A673 (cell line): Measurements from ENCODE around the gene PPIL6. TPM values are rescaled to one million over a fixed set of nuclear protein-coding genes. Genes with fewer than 3 reads are reported as not detected.

Experiments used
- BruUV-seq: library from RNA; stranded (reverse); fragments of 400-500 nt; replicated peaks from 2 replicates; lab custom pipeline; 2021; lab: Mats Ljungman, UMichigan
- CTCF ChIA-PET: fragments of 300-600 bp; sonication (Branson Sonifier 250); formaldehyde crosslinking; loops from one replicate; lab custom pipeline; 2022; ENCODE audit warnings: antibody characterized with exemption; lab: Charles Lee
- POLR2A ChIA-PET: fragments of 300-600 bp; sonication (Branson Sonifier 250); formaldehyde crosslinking; loops from one replicate; lab custom pipeline; 2022; ENCODE audit warnings: antibody characterized with exemption; ENCODE audit not compliant: low non-redundant PET; lab: Charles Lee
- DNase-seq: peaks from one replicate; pipeline ENCODE4 v3.0.0-alpha.2; 2015; ENCODE audit warnings: low spot score
- H3K27ac ChIP-seq: fragments of 200-600 bp; sonication (generic); 2 replicates; pipeline ENCODE4 v1.5.1; 2016; ENCODE audit warnings: mixed run types, low read depth, mild to moderate bottlenecking, mixed read lengths, antibody characterized with exemption, low read length; ENCODE audit not compliant: poor library complexity, severe bottlenecking
- H3K27me3 ChIP-seq: fragments of 200-600 bp; sonication (generic); replicated peaks from 2 replicates; pipeline ENCODE4 v1.6.1; 2017; ENCODE audit warnings: mixed run types, low read depth, mild to moderate bottlenecking, mixed read lengths, antibody characterized with exemption, low read length; ENCODE audit not compliant: insufficient read depth, poor library complexity
- H3K36me3 ChIP-seq: fragments of 200-600 bp; sonication (generic); 2 replicates; pipeline ENCODE4 v1.6.1; 2016; ENCODE audit warnings: mixed run types, mild to moderate bottlenecking, mixed read lengths, antibody characterized with exemption, low read length; ENCODE audit not compliant: insufficient read depth, poor library complexity, severe bottlenecking
- H3K4me1 ChIP-seq: fragments of 200-600 bp; sonication (generic); 2 replicates; pipeline ENCODE4 v1.6.1; 2017; ENCODE audit warnings: mixed run types, mild to moderate bottlenecking, mixed read lengths, antibody characterized with exemption, low read length; ENCODE audit not compliant: insufficient read depth, poor library complexity, severe bottlenecking
- H3K4me3 ChIP-seq: fragments of 200-600 bp; sonication (generic); 2 replicates; pipeline ENCODE4 v1.5.1; 2016; ENCODE audit warnings: low read depth, mixed run types, mild to moderate bottlenecking, mixed read lengths, low read length; ENCODE audit not compliant: poor library complexity, severe bottlenecking
- H3K9me3 ChIP-seq: fragments of 200-600 bp; sonication (generic); 2 replicates; pipeline ENCODE4 v1.6.1; 2016; ENCODE audit warnings: mixed run types, low read depth, mild to moderate bottlenecking, mixed read lengths, antibody characterized with exemption, low read length; ENCODE audit not compliant: poor library complexity, severe bottlenecking
- EZH2 ChIP-seq: fragments of 200-600 bp; sonication (generic); IDR thresholded peaks from 2 replicates; pipeline ENCODE4 v1.6.1; 2017; ENCODE audit warnings: borderline replicate concordance, low read depth, mild to moderate bottlenecking, mixed read lengths, antibody characterized with exemption, low read length; ENCODE audit not compliant: poor library complexity, severe bottlenecking
- intact Hi-C: fragments of 100-400 bp; cut with micrococcal nuclease; formaldehyde crosslinking; loops from one replicate; pipeline ENCODE4 v1.10.0; 2022; ENCODE audit not compliant: unreplicated experiment
- total RNA-seq: library from RNA; stranded (reverse); gene quantifications from 2 replicates; pipeline ENCODE4 v1.2.3, GENCODE V29; 2021
- TF ChIP-seq, protein P1 (sequence below): fragments of 300-800, 200-600 bp; sonication (generic); conservative IDR thresholded peaks from 2 replicates; pipeline ENCODE4 v1.5.1; 2017; ENCODE audit warnings: low read depth, mild to moderate bottlenecking, antibody characterized with exemption, low read length, moderate library complexity, mixed read lengths

The PPIL6 gene
- total RNA-seq, 1 experiment from 2014 or later, result 1.8 TPM

DNA sequence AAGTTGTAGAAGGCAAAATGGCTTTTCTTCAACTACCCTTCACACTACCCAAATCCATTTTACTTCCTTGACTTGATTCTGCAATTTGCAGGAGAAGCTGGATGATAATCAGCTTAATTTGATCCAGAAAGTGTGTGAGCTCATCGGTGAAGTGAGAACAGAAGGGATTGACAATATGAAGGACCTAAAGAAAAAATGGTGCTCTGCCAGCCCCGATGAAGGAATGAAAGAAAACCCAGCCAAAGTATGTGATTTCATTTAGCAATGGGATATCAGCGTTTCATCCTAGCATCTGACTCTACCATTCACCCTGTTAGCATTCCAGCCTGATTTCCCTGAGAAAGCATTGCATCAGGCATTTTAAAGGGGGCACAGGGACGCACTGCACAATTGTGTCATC is 99.6 kb downstream of the PPIL6 start:
- CTCF ChIA-PET, result no interaction called here
- no peaks in the 10 kb centered on the region for H3K4me1 ChIP-seq
- BruUV-seq, result no TSS peak
- TF ChIP-seq, protein P1, sequence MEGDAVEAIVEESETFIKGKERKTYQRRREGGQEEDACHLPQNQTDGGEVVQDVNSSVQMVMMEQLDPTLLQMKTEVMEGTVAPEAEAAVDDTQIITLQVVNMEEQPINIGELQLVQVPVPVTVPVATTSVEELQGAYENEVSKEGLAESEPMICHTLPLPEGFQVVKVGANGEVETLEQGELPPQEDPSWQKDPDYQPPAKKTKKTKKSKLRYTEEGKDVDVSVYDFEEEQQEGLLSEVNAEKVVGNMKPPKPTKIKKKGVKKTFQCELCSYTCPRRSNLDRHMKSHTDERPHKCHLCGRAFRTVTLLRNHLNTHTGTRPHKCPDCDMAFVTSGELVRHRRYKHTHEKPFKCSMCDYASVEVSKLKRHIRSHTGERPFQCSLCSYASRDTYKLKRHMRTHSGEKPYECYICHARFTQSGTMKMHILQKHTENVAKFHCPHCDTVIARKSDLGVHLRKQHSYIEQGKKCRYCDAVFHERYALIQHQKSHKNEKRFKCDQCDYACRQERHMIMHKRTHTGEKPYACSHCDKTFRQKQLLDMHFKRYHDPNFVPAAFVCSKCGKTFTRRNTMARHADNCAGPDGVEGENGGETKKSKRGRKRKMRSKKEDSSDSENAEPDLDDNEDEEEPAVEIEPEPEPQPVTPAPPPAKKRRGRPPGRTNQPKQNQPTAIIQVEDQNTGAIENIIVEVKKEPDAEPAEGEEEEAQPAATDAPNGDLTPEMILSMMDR, result no peak
- no peak for TF ChIP-seq EZH2
- no peak for DNase-seq
- no peak overlapping the region for H3K4me3 ChIP-seq
- no peaks in the 10 kb centered on the region for H3K9me3 ChIP-seq
- no peaks in the 10 kb centered on the region for H3K27me3 ChIP-seq
- intact Hi-C loops, result no loop called here
- no peak overlapping the region for H3K27ac ChIP-seq
- POLR2A ChIA-PET, result interaction anchor here (0.6 kb wide), 1 partner anchor 528 kb away, joined by 6 read pairs; no protein-coding TSS in a partner anchor
- H3K36me3 ChIP-seq, result no peaks in the 10 kb centered on the region

Other genes with a start within 250 kb of the PPIL6 start
- gene CD164, start 58.2 kb downstream of the PPIL6 start, total RNA-seq, result 154 and 176 TPM in 2 replicates
- gene SMPD2, start 96 bp upstream of the PPIL6 start, total RNA-seq, result 8.6 and 11.6 TPM in 2 replicates
- 4.8 and 8.1 TPM in 2 replicates for gene MICAL1, start 15.1 kb upstream of the PPIL6 start, total RNA-seq
- 12.9 and 15.5 TPM in 2 replicates for gene ZBTB24, start 42.6 kb upstream of the PPIL6 start, total RNA-seq